ENCODE results near the gene GNPNAT1.

The GNPNAT1 gene

GRCh38 chr14:52802597-52802996 lies 11.2 kb upstream of the GNPNAT1 start:
- CTCF ChIA-PET = no interaction called here
- Mint-ChIP-seq H3K27me3 (peaks cover 8% of the 10 kb centered on the region), H3K36me3 (peaks cover 4% of the 10 kb centered on the region), H3K4me3 (no peak overlapping the region), H3K27ac (no peak overlapping the region), H3K9me3 (peaks cover 6% of the 10 kb centered on the region), H3K4me1 (peaks cover 13% of the 10 kb centered on the region)
- DNase-seq = no peak

DNA sequence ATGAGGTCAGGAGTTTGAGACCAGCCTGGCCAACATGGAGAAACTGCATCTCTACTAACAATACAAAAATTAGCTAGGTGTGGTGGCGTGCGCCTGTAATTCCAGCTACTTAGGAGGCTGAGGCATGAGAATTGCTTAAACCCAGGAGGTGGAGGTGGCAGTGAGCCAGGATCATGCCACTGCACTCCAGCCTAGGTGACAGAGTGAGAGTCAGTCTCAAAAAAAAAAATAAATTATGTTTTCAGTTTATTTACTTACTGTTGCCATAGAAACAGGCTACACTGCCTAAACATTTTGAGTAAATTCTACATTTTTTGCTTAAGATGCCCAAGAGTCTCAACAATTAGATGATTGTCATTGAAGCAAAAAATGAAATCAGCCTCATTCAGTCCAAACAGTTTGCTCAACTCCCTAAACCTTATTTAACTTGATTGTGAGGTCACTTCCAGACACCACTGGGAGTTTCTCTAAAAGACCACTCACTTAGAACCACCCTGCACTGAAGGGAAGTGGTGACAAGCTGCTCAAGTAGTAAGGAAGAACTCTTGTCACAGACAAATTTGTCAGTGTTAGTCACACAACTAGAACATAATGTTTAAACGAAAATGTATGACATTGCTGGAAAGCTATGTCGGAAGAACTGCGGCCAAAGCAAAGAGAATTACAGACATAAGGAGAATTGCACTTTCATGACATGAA lies 9.8 kb upstream of the GNPNAT1 start:
- Mint-ChIP-seq H3K9me3 (peaks cover 10% of the 10 kb centered on the region), H3K4me1 (peaks cover 18% of the 10 kb centered on the region), H3K27ac (no peak overlapping the region), H3K27me3 (peaks cover 8% of the 10 kb centered on the region), H3K36me3 (peaks cover 9% of the 10 kb centered on the region), H3K4me3 (no peak overlapping the region)
- CTCF ChIA-PET = interaction anchor here (0.6 to 0.7 kb wide), 2 partner anchors 160 to 300 kb away, joined by 3 to 5 read pairs; no protein-coding TSS in a partner anchor
- DNase-seq = no peak

DNA sequence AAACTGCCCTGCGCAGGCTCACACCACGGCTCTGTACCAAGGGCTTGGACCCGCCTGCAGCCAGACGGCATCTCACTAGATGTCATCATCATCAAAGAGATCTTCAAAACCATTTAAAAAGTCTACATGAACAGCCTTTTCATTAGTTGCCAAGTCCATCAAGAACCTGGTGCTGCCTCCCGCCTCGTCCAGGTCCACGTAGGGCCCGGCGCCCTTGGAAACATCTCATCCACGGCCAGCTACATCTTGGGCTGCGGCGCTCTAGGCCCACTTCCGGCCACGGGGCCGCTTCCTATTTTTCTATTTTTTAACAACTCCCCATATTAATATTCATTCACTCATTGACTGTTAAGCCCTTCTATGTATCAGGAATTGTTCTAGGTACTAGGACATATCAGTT lies 7.4 kb upstream of the GNPNAT1 start:
- DNase-seq = no peak
- Mint-ChIP-seq H3K27ac (no peak overlapping the region), H3K27me3 (peaks cover 8% of the 10 kb centered on the region), H3K9me3 (peaks cover 10% of the 10 kb centered on the region), H3K36me3 (peaks cover 9% of the 10 kb centered on the region), H3K4me3 (no peak overlapping the region), H3K4me1 (peaks cover 18% of the 10 kb centered on the region)
- CTCF ChIA-PET = no interaction called here

GRCh38 chr14:52797653-52798052 lies 6.2 kb upstream of the GNPNAT1 start:
- Mint-ChIP-seq H3K36me3 (peaks cover 9% of the 10 kb centered on the region), H3K27ac (peak overlapping the region; percentile 55), H3K9me3 (peaks cover 10% of the 10 kb centered on the region), H3K27me3 (peaks cover 8% of the 10 kb centered on the region), H3K4me3 (no peak overlapping the region), H3K4me1 (peaks cover 18% of the 10 kb centered on the region)
- no peak for DNase-seq
- CTCF ChIA-PET = no interaction called here

- Mint-ChIP-seq H3K36me3 (peaks cover 8% of the 10 kb centered on the region), H3K4me1 (peaks cover 42% of the 10 kb centered on the region), H3K9me3 (peaks cover 7% of the 10 kb centered on the region), H3K27ac (no peak overlapping the region), H3K4me3 (no peak overlapping the region), H3K27me3 (no peaks in the 10 kb centered on the region)
- DNase-seq = no peak
- CTCF ChIA-PET = no interaction called here
Measured at GRCh38 chr14:52793061-52793460, 1.7 kb upstream of the GNPNAT1 start.

GRCh38 chr14:52792097-52792415 lies 649 bp upstream of the GNPNAT1 start:
- CTCF ChIA-PET = no interaction called here
- Mint-ChIP-seq H3K27ac (peak overlapping the region; percentile 20), H3K4me3 (peak overlapping the region; percentile 72), H3K9me3 (peaks cover 2% of the 10 kb centered on the region), H3K27me3 (no peaks in the 10 kb centered on the region), H3K4me1 (peaks cover 36% of the 10 kb centered on the region), H3K36me3 (peaks cover 8% of the 10 kb centered on the region)
- DNase-seq = no peak

- H3K9me3 Mint-ChIP-seq = no peaks in the 10 kb centered on the region
- H3K27ac Mint-ChIP-seq = peak overlapping the region; percentile 79
- no peak for DNase-seq
- CTCF ChIA-PET = no interaction called here
- H3K4me3 Mint-ChIP-seq = peak overlapping the region; percentile 92
- H3K4me1 Mint-ChIP-seq = peaks cover 34% of the 10 kb centered on the region
- peaks cover 9% of the 10 kb centered on the region for H3K36me3 Mint-ChIP-seq
- no peaks in the 10 kb centered on the region for H3K27me3 Mint-ChIP-seq
Measured at GRCh38 chr14:52790756-52791222, 618 bp downstream of the GNPNAT1 start.

DNA sequence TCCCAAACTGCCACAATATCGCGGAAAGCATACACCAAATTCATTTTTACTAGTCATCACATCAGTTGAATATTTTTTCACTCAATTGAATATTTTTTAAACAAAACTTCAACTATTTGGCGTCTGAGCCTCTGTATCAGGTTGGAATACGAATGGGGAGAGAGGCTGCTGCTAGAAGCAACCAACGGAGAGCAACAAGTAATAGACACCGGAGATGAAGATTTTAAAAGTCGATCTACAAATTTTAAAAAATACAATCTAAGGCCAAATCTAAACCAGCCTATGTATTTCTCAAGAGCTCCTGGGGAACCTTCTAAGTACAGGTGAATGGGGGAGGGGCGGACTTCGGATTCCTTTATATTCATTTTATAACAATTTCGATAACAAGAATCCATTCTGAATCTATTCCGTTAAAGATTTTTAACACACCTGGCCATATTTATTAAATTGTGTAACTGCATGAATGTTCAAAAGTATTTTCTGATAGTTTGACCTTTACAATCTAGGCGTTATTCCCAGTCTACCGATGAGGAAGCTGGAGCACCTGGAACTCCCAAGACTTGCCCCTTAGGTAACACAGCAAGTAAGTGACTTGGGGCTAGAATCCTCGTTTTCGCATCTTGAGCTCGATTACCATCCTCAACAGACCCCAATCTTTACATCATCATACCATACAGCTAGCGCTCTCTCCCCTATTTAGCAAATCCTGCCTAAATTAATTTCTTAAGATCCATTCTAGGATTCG lies 1.2 kb downstream of the GNPNAT1 start:
- H3K36me3 Mint-ChIP-seq = peaks cover 9% of the 10 kb centered on the region
- H3K27me3 Mint-ChIP-seq = no peaks in the 10 kb centered on the region
- CTCF ChIA-PET = no interaction called here
- no peak overlapping the region for H3K27ac Mint-ChIP-seq
- H3K4me3 Mint-ChIP-seq = peak overlapping the region; percentile 92
- peaks cover 34% of the 10 kb centered on the region for H3K4me1 Mint-ChIP-seq
- H3K9me3 Mint-ChIP-seq = no peaks in the 10 kb centered on the region
- DNase-seq = no peak

GRCh38 chr14:52789118-52789517 lies 2.3 kb downstream of the GNPNAT1 start:
- Mint-ChIP-seq H3K4me1 (peaks cover 34% of the 10 kb centered on the region), H3K9me3 (no peaks in the 10 kb centered on the region), H3K4me3 (peak overlapping the region; percentile 48), H3K27me3 (no peaks in the 10 kb centered on the region), H3K27ac (no peak overlapping the region), H3K36me3 (peaks cover 9% of the 10 kb centered on the region)
- CTCF ChIA-PET = no interaction called here
- DNase-seq = no peak

DNA sequence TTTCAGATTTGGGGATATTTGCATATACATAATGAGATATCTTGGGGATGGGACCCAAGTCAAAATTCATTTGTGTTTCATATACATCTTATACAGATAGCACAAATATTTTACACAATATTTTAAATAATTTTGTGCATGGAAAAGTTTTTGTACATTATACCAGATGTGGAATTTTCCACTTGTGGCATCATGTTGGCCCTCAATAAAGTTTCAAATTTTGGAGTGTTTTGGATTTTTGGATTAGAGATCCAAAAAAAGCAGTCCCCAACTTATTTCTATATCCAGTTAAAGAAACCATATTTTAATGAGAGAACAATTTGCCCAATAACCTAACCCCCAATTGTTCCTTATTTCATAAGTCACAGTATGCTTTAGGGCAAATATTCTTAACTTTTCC lies 4.5 kb downstream of the GNPNAT1 start:
- CTCF ChIA-PET = no interaction called here

GRCh38 chr14:52783206-52783605 lies 8.2 kb downstream of the GNPNAT1 start:
- Mint-ChIP-seq H3K27ac (no peak overlapping the region), H3K4me1 (peaks cover 2% of the 10 kb centered on the region), H3K36me3 (peaks cover 14% of the 10 kb centered on the region), H3K4me3 (no peak overlapping the region), H3K27me3 (no peaks in the 10 kb centered on the region), H3K9me3 (no peaks in the 10 kb centered on the region)
- CTCF ChIA-PET = no interaction called here
- no peak for DNase-seq

More for the DNA sequence above, 4.5 kb downstream of the GNPNAT1 start:
- DNase-seq = no peak
- Mint-ChIP-seq H3K27ac (no peak overlapping the region), H3K9me3 (no peaks in the 10 kb centered on the region), H3K4me3 (no peak overlapping the region), H3K36me3 (peaks cover 12% of the 10 kb centered on the region), H3K27me3 (no peaks in the 10 kb centered on the region), H3K4me1 (peaks cover 27% of the 10 kb centered on the region)

GRCh38 chr14:52781629-52782028 lies 9.8 kb downstream of the GNPNAT1 start:
- DNase-seq = no peak
- Mint-ChIP-seq H3K4me3 (no peak overlapping the region), H3K27me3 (no peaks in the 10 kb centered on the region), H3K27ac (no peak overlapping the region), H3K4me1 (no peaks in the 10 kb centered on the region), H3K36me3 (peaks cover 15% of the 10 kb centered on the region), H3K9me3 (no peaks in the 10 kb centered on the region)
- CTCF ChIA-PET = no interaction called here

- H3K4me1 Mint-ChIP-seq = no peaks in the 10 kb centered on the region
- H3K27ac Mint-ChIP-seq = no peak overlapping the region
- CTCF ChIA-PET = no interaction called here
- H3K36me3 Mint-ChIP-seq = peaks cover 14% of the 10 kb centered on the region
- no peak overlapping the region for H3K4me3 Mint-ChIP-seq
- H3K9me3 Mint-ChIP-seq = no peaks in the 10 kb centered on the region
- no peak for DNase-seq
- no peaks in the 10 kb centered on the region for H3K27me3 Mint-ChIP-seq
Measured at GRCh38 chr14:52780893-52781292, 10.5 kb downstream of the GNPNAT1 start.

DNA sequence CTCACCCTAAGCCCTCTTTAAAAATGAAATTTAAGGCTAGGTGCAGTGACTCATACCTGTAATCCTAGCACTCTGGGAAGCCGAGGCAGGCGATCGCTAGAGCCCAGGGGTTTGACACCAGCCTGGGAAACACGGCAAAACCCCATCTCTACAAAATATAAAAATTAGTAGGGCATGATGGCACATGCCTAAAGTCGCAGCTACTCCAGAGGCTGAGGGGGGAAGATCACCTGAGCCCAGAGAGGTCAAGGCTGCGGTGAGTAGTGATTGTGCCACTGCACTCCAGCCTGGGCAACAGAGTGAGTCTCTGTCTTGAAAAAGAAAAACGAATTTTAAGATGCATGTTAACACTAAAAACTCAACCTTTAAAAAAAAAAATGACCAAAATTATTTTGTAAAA lies 12.7 kb downstream of the GNPNAT1 start:
- CTCF ChIA-PET = no interaction called here
- no peak overlapping the region for H3K27ac Mint-ChIP-seq
- no peaks in the 10 kb centered on the region for H3K4me1 Mint-ChIP-seq
- H3K27me3 Mint-ChIP-seq = no peaks in the 10 kb centered on the region
- no peak for DNase-seq
- H3K9me3 Mint-ChIP-seq = no peaks in the 10 kb centered on the region
- H3K36me3 Mint-ChIP-seq = peaks cover 26% of the 10 kb centered on the region
- no peak overlapping the region for H3K4me3 Mint-ChIP-seq

- no peaks in the 10 kb centered on the region for H3K4me1 Mint-ChIP-seq
- no peaks in the 10 kb centered on the region for H3K9me3 Mint-ChIP-seq
- no peaks in the 10 kb centered on the region for H3K27me3 Mint-ChIP-seq
- peaks cover 30% of the 10 kb centered on the region for H3K36me3 Mint-ChIP-seq
- no peak overlapping the region for H3K4me3 Mint-ChIP-seq
- no peak overlapping the region for H3K27ac Mint-ChIP-seq
- CTCF ChIA-PET = interaction anchor here (0.6 kb wide), 1 partner anchor 712 kb away, joined by 3 read pairs; no protein-coding TSS in a partner anchor
- DNase-seq = no peak
Measured at GRCh38 chr14:52776816-52777215, 14.6 kb downstream of the GNPNAT1 start.

All from activated naive CD4-positive, alpha-beta T cell treated with anti-CD3 and anti-CD28 coated beads, Interleukin-2, amount 10 ng/mL, durations not matched to agents 7 days and 5 days (primary cell).